UCSD-AML1 (cell line): Measurements from ENCODE around the gene UMOD.

Experiments used
- DNase-seq: peaks from one replicate; lab custom pipeline; 2025; ENCODE audit not compliant: unreplicated experiment; lab: John Stamatoyannopoulos, UW

The UMOD gene

GRCh38 chr16:20364051-20364450 is 11.5 kb upstream of the UMOD start:
- no peak for DNase-seq

GRCh38 chr16:20363191-20363590 is 10.7 kb upstream of the UMOD start:
- DNase-seq: no peak

GRCh38 chr16:20359997-20360396 is 7.5 kb upstream of the UMOD start:
- DNase-seq: peak; percentile 10

GRCh38 chr16:20355114-20355782 is 2.7 kb upstream of the UMOD start:
- no peak for DNase-seq

- DNase-seq: no peak
These were observed 864 bp upstream of the UMOD start for GRCh38 chr16:20353379-20353778.

GRCh38 chr16:20349615-20350014 is 2.9 kb downstream of the UMOD start:
- DNase-seq: no peak

- no peak for DNase-seq
These were observed 3.9 kb downstream of the UMOD start for GRCh38 chr16:20348365-20349185.

GRCh38 chr16:20347666-20348364 is 4.7 kb downstream of the UMOD start:
- DNase-seq: no peak

- no peak for DNase-seq
These were observed 7.9 kb downstream of the UMOD start for GRCh38 chr16:20344611-20345010.

GRCh38 chr16:20339744-20340143 is 12.8 kb downstream of the UMOD start:
- no peak for DNase-seq

- no peak for DNase-seq
These were observed 15.6 kb downstream of the UMOD start for GRCh38 chr16:20336955-20337354.

GRCh38 chr16:20334396-20334795 is 18.1 kb downstream of the UMOD start:
- DNase-seq: no peak

- DNase-seq: no peak
These were observed 19.4 kb downstream of the UMOD start for GRCh38 chr16:20333120-20333519.

GRCh38 chr16:20332411-20332810 is 20.1 kb downstream of the UMOD start:
- DNase-seq: no peak

GRCh38 chr16:20331635-20332034 is 20.9 kb downstream of the UMOD start:
- DNase-seq: no peak

- DNase-seq: no peak
These were observed 22.9 kb downstream of the UMOD start for GRCh38 chr16:20329392-20330138.

GRCh38 chr16:20327444-20328041 is 25.0 kb downstream of the UMOD start, which contains the start of gene GP2:
Gene GP2, minus strand, starts transcription at chr16:20327513. Its CDS starts 1,082 bp downstream, at chr16:20326431.
- no peak for DNase-seq

- no peak for DNase-seq
These were observed 26.2 kb downstream of the UMOD start for GRCh38 chr16:20326321-20326720.

- DNase-seq: no peak
These were observed 27.5 kb downstream of the UMOD start for GRCh38 chr16:20325005-20325404.

GRCh38 chr16:20323591-20324117 is 28.9 kb downstream of the UMOD start:
- DNase-seq: no peak
